Cardiac muscle cell (in vitro differentiated cells and primary cell): Measurements from ENCODE around the gene LRIT1. TPM values are rescaled to one million over a fixed set of nuclear protein-coding genes. Genes with fewer than 3 reads are reported as not detected.

Experiments used
- DNase-seq, 2 donors: peaks; one replicate each; pipeline versions ENCODE4 v3.0.0 to v3.0.0-alpha.2; 2010 to 2017; ENCODE audit warnings: low read depth in 1 of 2, low spot score in 1 of 2
- H3K27ac ChIP-seq: fragments of 200-600 bp; sonication (generic); 2 replicates; pipeline ENCODE4 v1.5.1; 2016
- H3K27me3 ChIP-seq: fragments of 200-600 bp; sonication (generic); 2 replicates; pipeline ENCODE4 v1.6.0; 2016; ENCODE audit warnings: control low read depth
- H3K36me3 ChIP-seq: fragments of 200-600 bp; sonication (generic); 2 replicates; pipeline ENCODE4 v1.5.1; 2016; ENCODE audit warnings: control low read depth
- H3K4me1 ChIP-seq: fragments of 200-600 bp; sonication (generic); 2 replicates; pipeline ENCODE4 v1.8.1; 2017; ENCODE audit warnings: low read depth, mild to moderate bottlenecking, mixed run types
- H3K4me3 ChIP-seq: fragments of 200-600 bp; sonication (generic); 2 replicates; pipeline ENCODE4 v1.5.1; 2016; ENCODE audit warnings: mild to moderate bottlenecking
- H3K9me3 ChIP-seq: fragments of 200-600 bp; sonication (generic); 2 replicates; pipeline ENCODE4 v1.5.1; 2017; ENCODE audit warnings: low read depth, mild to moderate bottlenecking, control low read depth
- CTCF ChIP-seq: IDR thresholded peaks from 2 replicates; pipeline ENCODE4 v1.5.1; 2012; ENCODE audit warnings: low read depth, mild to moderate bottlenecking, low read length
- polyA plus RNA-seq: library from polyadenylated mRNA; unstranded; fragments of >200 nt; fragmentation: Nextera tagmentation; extraction: Ambion mirVana; gene quantifications from 2 replicates; pipeline ENCODE4 v1.2.1, GENCODE V29; 2016
- total RNA-seq: library from RNA; depleted of rRNA; stranded (reverse); fragments of >200 nt; gene quantifications from 2 replicates; pipeline ENCODE4 v1.2.3, GENCODE V29; 2016

The LRIT1 gene
- total and polyA plus RNA-seq, 2 experiments from 2014 or later, result not detected

DNA sequence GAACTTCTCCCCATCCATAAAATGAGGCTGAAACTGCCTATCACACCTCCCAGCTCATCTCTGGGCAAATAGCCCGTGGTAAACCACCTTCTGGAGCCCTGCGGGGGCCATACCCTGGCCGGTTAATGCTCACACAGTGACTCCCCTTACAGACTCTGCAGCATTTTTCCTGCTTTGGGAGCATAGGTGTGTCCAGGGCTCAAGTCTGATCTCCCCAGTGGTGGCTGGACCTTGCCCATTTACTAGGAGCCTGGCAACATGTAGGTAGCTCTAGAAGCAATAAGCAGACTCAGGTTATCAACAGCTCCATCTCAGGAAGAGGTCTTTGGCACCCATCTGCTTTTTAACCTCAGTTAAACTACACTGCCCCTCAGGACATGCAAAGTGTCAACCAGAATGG lies 52.5 kb downstream of the LRIT1 start:
- no peaks in the 10 kb centered on the region for H3K36me3 ChIP-seq
- no peak for TF ChIP-seq CTCF
- no peaks in the 10 kb centered on the region for H3K4me1 ChIP-seq
- H3K27me3 ChIP-seq, result peaks cover 36% of the 10 kb centered on the region
- no peak for DNase-seq
- H3K4me3 ChIP-seq, result no peak overlapping the region
- no peak overlapping the region for H3K27ac ChIP-seq
- H3K9me3 ChIP-seq, result no peaks in the 10 kb centered on the region

- no peaks in the 10 kb centered on the region for H3K9me3 ChIP-seq
- H3K36me3 ChIP-seq, result no peaks in the 10 kb centered on the region
- H3K4me1 ChIP-seq, result no peaks in the 10 kb centered on the region
- H3K27ac ChIP-seq, result no peak overlapping the region
- no peak overlapping the region for H3K4me3 ChIP-seq
- TF ChIP-seq CTCF, result no peak
- H3K27me3 ChIP-seq, result peaks cover 5% of the 10 kb centered on the region
- DNase-seq, result no peak
Measured at GRCh38 chr10:84185526-84186175, 55.7 kb downstream of the LRIT1 start.

DNA sequence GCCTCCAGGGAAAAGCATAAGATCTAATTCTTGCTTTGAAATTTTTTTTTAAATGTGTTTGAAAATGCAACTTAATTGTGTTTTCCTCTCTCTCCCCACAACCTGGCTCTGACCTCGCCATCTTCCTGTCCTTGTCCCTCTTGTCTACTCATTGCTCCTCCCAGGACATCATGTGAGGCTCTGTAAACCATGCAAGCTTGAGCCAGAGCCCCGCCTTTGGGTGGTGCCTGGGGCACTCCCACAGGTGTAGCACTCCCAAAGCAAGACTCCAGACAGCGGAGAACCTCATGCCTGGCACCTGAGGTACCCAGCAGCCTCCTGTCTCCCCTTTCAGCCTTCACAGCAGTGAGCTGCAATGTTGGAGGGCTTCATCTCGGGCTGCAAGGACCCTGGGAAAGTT lies 56.8 kb downstream of the LRIT1 start:
- no peak overlapping the region for H3K4me3 ChIP-seq
- no peak for TF ChIP-seq CTCF
- H3K27me3 ChIP-seq, result no peaks in the 10 kb centered on the region
- no peak for DNase-seq
- H3K27ac ChIP-seq, result no peak overlapping the region
- H3K4me1 ChIP-seq, result no peaks in the 10 kb centered on the region
- H3K9me3 ChIP-seq, result no peaks in the 10 kb centered on the region
- no peaks in the 10 kb centered on the region for H3K36me3 ChIP-seq

GRCh38 chr10:84181631-84182030 lies 59.7 kb downstream of the LRIT1 start:
- TF ChIP-seq CTCF, result no peak
- no peak overlapping the region for H3K27ac ChIP-seq
- no peaks in the 10 kb centered on the region for H3K27me3 ChIP-seq
- no peaks in the 10 kb centered on the region for H3K4me1 ChIP-seq
- H3K4me3 ChIP-seq, result no peak overlapping the region
- DNase-seq, result no peak
- H3K36me3 ChIP-seq, result no peaks in the 10 kb centered on the region
- no peaks in the 10 kb centered on the region for H3K9me3 ChIP-seq

Other genes with a start within 250 kb of the LRIT1 start
- 213 and 332 TPM in 2 replicates for gene GHITM, start 102.0 kb downstream of the LRIT1 start, total RNA-seq
- gene GHITM, start 102.0 kb downstream of the LRIT1 start, polyA plus RNA-seq, result 298 and 409 TPM in 2 replicates
- not detected in 2 replicates for gene GPR15LG, start 67.7 kb downstream of the LRIT1 start, total RNA-seq
- gene GPR15LG, start 67.7 kb downstream of the LRIT1 start, polyA plus RNA-seq, result not detected in 2 replicates
- gene CDHR1, start 47.0 kb downstream of the LRIT1 start, total RNA-seq, result 0.12 and 0.18 TPM in 2 replicates
- 0.59 and 0.72 TPM in 2 replicates for gene CDHR1, start 47.0 kb downstream of the LRIT1 start, polyA plus RNA-seq
- not detected in 2 replicates for gene LRIT2, start 16.0 kb downstream of the LRIT1 start, total RNA-seq
- gene LRIT2, start 16.0 kb downstream of the LRIT1 start, polyA plus RNA-seq, result not detected in 2 replicates
- gene RGR, start 3.5 kb upstream of the LRIT1 start, total RNA-seq, result not detected in 2 replicates
- gene RGR, start 3.5 kb upstream of the LRIT1 start, polyA plus RNA-seq, result not detected in 2 replicates
- 17.7 and 22.5 TPM in 2 replicates for gene CCSER2, start 87.0 kb upstream of the LRIT1 start, total RNA-seq
- gene CCSER2, start 87.0 kb upstream of the LRIT1 start, polyA plus RNA-seq, result 32.9 and 34.7 TPM in 2 replicates